Measurements from ENCODE around the gene INMT.
"Not testable (repeated sequence)": the region's sequence is repeated elsewhere in the genome, so short reads cannot be mapped to it uniquely, and the experiment has no call there.

Gene INMT

DNA sequence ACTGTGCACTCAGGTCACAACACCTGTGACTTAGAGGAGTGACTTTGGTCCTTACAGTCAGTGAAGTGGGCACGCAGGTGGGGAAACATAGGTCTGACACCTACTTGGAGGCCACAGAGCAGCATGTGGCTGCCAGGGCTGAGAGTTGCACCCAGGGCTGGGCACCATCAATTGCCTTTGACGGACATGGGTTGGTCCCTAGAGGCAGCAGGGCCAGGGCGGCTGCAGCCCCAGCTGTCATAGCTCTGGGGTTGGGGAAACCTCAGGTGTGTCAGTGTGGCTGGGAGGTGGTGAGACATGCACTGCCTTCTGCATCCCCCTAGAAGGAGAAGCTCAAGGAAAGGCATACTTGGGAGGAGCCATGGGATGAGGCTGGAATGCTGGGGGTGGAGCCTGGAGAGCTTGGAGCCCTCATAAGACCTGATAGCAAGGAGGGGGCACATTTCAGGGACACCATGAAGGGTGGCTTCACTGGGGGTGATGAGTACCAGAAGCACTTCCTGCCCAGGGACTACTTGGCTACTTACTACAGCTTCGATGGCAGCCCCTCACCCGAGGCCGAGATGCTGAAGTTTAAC is at the start of gene INMT:
Gene INMT (plus strand): TSS at position 440 of the 578 bp plus-strand sequence. CDS start 16 bp downstream, at position 456.
- no peak for DNase-seq

DNA sequence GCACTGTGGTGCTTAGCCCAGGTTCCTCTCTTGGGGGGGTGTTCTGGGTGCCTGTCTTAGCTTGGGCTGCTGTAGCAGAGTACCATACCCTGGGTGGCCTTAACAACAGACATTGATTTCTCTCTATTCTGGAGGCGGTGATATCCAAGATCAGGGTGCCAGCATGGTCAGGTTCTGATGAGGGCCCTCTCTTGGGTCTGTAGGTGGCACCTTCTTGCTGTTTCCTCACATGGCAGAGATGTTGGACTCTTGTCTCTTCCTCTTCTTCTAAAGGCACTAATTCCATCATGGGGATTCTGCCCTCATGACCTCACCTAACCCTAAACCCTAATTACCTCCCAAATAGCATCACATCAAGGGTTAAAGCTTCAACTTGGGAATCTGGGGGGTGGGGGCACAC is 49.7 kb upstream of the INMT start:
- no peak for DNase-seq

DNA sequence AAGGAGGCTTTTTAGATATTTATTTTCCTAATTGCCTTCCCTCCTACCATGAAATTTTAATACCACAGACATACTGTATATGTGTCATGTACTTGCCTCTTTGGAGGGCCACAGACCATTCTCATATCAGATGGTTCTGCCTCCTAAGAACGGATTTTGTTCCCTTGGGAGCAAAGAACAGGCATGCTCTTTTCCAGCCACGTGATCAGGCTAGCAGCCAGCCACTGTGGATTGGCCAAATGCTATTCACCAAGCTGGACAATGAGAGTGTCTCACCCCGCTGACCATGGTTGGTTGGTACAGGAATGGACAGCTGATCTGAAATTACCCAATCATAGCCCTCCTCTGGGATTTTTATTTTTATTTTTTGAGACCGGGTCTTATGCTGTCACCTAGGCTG is 48.2 kb upstream of the INMT start:
- DNase-seq: no peak

DNA sequence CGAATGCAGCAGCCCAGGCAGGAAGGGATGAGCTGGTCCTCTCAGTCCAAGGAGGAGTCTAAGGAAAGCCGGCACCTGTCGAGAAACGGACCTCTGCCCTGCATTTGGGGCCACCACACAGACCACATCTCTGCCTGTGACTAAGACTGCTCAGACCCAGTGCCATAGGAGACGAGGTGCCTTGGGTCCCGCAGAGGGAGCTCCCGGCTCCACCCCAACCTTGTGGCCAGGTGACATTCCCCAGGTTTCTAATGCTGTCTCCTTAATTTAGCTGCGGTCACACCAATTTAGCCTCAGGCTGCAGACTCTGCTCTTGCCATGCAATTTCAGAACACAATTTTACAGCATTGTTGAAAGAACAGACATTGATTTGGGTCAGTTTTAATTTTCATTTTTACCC is 46.9 kb upstream of the INMT start:
- DNase-seq: no peak

DNA sequence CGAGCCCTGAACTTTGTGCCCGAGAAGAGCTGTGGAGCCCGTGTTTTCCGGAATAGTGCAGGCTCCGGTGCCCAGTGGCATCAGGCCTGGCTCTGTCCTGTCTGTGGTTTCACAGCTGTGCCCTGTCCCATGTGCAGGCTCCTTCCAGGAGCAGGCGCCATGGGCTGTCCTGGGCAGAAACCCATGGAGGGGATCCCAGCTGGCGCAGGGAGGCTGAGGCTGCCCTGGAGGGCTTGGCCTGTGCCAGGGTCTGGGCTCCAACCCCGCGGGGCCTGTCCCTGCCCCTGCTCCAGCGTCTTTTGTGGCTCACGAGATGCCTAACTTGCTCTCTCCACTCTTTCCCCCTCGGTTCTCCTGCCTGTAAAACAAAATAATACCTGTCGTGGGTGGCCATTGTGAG is 46.3 kb upstream of the INMT start:
- peak in 2 of 51 donors; percentile 5 to 8 for DNase-seq

DNA sequence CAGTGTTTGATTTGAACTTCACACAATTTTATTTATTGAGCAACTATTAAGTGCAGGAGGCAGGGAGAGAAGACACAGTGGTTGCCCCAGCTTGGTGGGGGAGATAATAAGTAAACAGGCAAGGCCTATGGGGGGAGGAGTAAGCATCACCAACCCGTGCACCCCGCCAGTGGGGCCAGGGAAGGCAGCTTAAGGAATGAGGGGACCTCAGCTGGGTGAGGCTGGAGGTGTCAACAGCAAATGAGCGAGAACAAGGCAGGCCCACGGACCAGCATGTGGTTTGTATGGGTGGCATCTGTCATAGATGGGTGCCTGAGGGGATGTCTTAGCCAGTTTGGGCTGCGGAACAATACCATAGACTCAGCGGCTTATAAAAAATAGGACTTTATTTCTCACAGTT is 45.6 kb upstream of the INMT start:
- no peak for DNase-seq

DNA sequence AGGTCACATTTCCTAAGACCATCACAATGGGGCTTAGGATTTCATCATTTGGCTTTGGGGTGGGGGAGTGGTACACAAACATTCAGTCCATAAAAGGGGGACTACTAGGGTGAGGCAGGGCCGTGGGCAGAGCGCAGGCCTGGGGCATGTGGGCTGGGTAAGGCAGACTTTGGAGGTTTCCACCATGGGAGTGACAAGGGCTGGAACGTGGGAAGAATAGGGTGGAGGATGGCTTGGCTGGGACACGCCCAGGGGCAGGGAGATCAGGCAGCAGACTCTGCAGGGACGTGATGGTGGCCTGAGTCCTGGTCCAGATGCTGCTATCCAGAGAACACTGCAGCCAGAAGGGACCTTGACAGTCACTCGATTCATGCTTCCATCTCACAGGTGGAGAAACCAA is 45.0 kb upstream of the INMT start:
- DNase-seq: no peak

DNA sequence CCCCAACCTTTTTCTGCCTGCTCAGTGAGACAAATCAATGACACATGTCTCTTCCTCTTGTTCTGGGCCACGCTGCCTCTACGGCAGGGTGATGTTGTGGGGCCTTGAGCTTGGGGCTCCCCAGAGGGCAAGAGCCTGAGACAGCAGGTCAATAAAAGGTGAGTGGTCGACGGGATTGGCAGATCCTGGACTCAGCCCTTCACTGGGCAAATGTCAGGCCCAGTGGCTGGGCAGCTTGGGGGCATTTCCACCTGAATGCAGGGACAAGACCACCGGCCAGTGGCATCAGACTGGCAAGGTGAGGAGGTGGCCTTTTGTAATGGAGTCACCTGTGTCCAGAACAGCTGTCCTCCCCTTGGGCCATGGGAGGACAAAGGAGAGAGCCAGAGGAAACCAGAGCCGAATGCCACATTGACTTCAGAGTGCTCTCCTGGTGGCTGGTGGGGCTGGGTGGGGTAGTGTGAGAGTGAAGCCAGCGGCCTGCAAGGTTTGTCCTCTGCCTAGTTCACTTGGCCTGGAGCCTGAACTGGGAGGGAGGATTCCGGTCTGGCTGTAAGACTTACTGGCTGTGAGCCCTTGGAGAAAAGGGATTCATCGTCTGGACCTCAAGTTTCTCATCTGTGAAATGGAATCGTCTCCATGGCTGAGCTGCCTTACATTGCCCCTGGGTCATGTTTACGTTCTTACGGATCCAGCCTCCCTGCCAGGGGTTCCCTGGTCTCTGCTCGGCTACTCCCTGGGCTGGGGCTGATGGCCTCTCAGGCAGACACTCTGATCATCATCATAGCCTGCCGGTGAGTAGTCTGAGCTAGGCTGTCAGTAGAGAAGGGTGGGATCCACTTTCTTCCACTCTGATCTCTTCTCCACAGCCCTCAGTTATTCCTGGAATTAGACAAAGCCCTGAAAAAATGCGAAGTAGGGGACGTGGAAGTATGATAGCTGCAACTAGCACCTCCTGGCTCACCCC is 44.3 kb upstream of the INMT start:
- no peak for DNase-seq

DNA sequence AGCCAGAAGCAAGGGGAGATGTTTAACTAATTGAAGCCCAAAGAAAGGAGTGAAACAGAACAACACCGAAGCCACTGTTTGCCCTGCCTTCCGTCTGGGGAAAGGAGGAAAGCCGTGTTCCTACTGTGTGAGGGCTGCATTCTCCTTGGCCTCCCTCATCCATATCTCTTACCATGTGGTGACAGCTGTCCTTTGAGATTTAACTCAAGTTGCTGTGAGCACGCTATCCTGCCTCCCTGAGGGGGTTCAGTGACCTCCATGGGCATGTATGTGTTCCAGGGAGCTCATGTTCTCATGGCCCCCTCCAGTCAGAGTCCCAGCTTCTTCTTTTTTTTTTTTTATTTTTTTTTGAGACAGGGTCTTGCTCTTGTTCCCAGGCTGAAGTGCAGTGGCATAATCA is 43.5 kb upstream of the INMT start:
- no peak for DNase-seq

DNA sequence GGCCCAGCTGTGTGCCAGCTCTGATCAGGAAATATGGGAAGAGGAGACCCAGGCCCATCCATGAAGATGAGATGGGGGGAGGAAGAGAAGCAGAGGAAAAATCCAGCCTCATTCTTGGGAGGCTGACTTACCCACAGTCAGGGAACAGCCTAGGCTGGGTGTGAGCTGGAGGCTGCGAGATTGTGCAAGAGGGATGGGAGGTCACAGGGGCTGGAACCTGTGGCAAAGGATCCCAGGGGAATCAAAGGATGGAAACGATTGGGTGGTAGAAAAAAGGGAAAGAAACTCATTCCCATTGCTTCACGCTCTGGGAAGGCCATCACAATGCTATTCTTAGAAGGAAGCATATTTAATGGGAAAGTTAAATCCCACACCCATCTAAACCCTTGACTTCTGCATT is 43.0 kb upstream of the INMT start:
- no peak for DNase-seq

DNA sequence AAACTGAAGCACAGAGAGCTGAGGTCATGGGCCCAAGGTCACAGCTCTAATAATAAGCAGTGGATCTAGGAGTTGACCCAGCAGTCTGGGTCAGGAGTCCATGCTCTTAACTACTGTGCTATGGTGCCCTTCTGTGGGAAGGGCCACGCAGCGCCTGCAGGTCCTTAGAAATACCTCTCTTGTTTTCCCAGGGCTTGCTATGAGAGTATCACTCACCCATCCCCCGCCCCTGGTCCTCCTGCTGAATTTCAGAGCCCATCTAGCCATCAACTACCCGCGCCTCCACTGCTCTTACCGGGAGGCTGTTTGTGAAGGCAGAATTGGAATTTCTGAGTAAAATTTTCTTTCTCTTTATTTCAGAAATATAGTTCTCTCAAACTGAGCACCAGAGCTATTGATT is 42.4 kb upstream of the INMT start:
- no peak for DNase-seq

DNA sequence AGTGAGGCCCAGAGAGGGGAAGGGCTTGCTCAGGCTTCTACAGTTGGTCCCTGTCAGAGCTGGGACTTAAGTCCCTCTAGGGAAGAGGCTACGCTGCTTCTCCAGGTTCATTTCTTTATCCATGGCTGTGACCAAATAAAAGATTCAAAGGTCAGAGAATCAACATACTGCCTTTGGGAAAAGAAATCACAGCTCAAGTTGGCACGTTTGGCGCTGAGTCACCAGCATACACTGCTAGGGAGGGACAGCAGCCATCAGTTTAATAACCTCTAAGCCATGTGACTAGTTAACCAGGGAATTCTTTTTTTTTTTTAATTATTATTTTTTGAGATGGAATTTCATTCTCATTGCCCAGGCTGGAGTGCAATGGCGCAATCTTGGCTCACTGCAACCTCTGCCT is 41.3 kb upstream of the INMT start:
- DNase-seq: no peak

DNA sequence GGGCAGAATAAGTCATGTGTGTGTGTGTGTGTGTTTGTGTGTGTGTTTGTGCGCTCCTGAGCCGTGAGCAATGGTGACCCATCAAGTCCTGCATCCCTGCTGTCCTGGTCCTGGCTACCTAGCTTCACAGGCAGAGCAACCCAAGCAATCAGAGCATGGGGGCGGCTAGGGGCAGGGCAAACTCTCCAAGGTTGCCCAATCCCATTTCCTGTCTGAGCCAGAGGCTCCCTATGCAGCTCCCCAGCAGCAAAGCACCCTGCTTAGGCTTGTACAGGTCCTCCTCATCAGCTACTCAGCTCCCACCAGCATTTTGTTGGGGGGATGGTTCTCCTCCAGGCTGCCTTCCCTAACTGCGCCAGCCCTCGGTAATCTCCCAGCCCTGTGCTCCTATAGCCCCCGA is 38.5 kb upstream of the INMT start:
- DNase-seq: no peak

DNA sequence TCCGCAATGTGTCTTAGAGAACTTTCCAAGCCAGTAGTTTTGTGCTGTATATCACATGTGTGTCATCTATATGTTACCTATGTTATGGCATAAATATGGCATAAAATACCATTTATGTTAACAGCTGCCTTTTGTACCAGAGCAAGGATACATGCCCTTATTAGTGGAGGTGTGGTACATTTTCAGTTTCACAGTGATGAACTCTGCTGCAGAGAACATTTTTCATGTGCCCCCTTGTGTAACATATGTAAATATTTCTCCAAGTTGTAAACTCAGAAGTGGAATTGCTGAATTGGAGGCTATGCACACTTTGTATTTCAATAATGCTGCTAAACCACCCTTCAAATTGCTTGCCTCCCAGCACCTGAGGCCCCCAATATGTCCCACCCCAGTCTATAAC is 37.8 kb upstream of the INMT start:
- no peak for DNase-seq

DNA sequence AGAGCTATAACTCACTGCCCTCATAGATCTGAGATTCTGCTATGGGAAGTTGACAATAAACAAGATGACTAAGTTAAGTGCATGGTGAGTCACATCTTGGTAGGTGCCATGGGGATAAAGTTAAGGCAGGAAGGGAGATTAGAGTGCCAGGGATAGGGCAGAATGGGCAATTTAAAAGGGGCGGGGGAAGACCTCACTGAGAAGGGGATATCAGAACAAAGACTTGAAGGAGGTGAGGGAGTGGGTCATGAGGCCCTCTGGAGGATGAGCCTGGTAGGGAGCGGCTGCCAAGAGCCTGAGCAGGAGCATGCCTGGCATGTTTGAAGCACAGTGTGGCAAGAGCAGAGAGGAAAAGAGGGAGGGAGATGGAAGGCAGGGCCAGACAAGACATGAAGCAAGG is 34.8 kb upstream of the INMT start:
- DNase-seq: no peak

DNA sequence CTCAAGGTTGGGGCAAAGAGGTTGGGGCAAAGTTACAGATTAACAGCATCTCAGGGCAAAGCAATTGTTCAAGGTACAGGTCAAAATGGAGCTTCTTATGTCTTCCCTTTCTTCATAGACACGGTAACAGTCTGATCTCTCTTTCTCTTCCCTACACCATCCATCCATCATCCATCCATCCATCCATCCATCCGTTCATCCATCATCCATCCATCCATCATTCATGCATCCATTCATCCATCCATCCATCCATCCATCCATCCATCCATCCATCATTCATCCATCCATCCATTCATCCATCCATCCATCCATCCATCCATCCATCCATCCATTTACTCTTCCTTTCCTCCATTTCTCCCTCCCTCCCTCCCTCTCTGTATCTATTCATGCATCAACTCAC is 32.5 kb upstream of the INMT start:
- DNase-seq: not testable (repeated sequence)

DNA sequence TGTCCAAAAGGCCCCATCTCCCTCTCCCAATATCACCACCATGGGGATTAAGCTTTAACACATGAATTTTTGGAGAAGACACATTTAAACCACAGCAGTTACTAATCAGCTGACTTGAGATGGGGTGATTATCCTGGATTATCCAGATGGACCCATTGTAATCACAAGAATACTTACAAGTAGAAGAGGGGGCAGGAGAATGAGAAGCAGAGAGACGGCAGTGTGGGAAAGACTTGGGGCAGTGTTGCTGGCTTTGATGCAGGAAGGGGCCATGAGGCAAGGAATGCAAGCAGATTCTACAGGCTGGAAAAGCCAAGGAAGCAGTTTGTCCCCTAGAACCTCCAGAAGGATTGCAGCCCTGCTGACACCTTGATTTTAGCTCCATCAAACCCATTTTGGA is 30.7 kb upstream of the INMT start:
- no peak for DNase-seq

DNA sequence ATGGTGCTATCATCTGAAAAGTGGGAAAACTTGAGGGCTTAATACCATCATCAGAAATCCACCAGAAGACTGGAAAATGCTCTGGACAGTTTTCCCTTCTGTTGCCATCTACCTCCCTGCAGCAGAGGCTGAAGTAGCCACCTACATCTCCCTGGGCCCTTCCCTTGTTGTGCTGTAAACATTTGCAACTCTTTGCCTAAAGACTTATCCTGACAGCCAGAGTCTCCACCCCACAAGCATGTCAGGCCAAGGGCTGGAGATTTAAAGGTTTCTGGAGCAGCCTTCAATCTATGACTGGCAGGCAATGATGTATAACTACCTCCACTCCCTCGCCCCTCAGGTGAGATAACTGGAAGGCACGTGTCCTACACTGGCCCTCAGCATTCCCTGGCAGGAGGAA is 29.7 kb upstream of the INMT start:
- no peak for DNase-seq

DNA sequence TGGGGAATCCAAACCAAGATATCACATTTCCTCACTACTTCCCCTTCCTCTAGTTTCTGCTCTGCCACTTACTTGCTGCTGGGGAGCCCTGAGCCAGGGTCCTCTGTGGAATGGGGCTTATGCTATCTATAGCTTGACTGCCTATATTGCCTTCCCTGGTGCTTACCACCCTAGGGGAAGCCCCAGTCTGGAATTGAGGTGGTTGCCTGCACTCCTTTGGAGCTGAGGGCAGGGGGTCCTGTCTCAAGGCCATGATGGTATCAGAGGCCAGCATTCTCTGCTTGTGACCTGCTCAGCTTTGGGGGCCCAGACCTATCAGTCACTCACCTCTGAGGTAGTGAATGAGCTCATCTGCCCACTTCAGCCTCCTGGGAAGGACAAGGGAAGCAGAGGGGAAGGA is 29.3 kb upstream of the INMT start:
- no peak for DNase-seq

DNA sequence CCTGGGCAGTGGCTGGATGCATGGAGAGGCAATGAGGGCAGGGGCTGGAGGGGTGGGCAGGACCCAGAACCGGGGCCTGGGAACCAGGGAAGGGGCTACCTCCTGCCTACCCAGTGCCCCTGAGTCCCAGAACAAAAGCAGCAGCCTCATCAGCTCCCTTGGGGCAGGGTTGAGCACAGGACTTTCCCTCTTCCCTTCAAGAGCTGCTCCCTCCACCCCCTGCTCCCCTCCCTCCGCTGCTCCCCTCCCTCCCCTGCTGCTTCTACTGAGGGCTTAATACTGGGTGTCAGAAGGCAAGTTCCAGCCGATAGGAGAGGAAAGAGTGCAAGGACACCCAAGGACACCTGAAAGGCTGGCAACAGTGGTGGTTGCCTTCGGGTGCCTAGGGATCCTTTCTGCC is 28.2 kb upstream of the INMT start:
- no peak for DNase-seq

DNA sequence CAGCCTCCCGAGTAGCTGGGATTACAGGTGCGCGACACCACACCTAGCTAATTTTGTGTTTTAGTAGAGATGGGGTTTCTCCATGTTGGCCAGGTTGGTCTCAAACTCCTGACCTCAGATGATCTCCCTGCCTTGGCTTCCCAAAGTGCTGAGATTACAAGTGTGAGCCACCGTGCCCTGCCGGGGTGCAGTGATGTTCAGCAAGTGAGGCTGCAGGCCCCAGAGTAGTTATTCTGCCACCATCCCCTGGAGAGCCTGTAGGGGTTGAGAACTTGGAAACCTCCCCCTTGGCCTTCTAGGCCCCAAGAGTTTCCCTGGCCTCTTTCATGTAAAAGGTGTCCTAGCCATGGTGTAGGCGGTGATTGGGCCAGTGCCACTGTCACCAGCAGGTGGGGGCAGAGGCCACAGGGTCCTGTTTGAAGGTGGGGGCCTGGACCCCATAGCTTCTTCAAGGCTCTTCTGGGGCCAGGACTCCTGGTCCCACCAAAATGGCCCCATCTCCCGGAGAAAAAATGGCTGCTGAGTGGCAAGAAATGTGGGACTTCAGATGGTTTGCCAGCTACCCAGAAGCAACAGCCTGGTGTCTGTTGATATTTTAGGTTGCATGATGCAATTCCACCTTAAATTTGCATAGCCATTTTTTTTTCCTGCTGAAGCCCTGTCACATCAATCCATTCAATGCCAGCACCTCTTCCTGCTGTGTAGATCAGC is 25.5 kb upstream of the INMT start:
- DNase-seq: no peak
